Epidermal melanocyte (primary cell): ENCODE results near the gene TJAP1.
A peak's percentile ranks its signal among the peaks of the same experiment; 100 is the strongest.
"Not testable (repeated sequence)": the region's sequence is repeated elsewhere in the genome, so short reads cannot be mapped to it uniquely, and the experiment has no call there.

ENCODE experiments used
- DNase-seq: peaks from one replicate; pipeline ENCODE4 v3.0.0; 2011; ENCODE audit warnings: low spot score; ENCODE audit not compliant: insufficient read length

Gene TJAP1

GRCh38 chr6:43478008-43478372 is 620 bp downstream of the TJAP1 start:
- no peak for DNase-seq

GRCh38 chr6:43481075-43481474 is 3.7 kb downstream of the TJAP1 start:
- DNase-seq, result no peak

- DNase-seq, result no peak
Observed at GRCh38 chr6:43481591-43482236, 4.3 kb downstream of the TJAP1 start.

GRCh38 chr6:43488667-43489276 is 11.4 kb downstream of the TJAP1 start:
- no peak for DNase-seq

GRCh38 chr6:43489277-43490072 is 12.1 kb downstream of the TJAP1 start:
- peak; percentile 83 for DNase-seq

GRCh38 chr6:43490523-43490939 is 13.2 kb downstream of the TJAP1 start:
- no peak for DNase-seq

GRCh38 chr6:43491750-43492661 is 14.6 kb downstream of the TJAP1 start:
- peak; percentile 77 for DNase-seq

GRCh38 chr6:43492673-43493072 is 15.3 kb downstream of the TJAP1 start:
- no peak for DNase-seq

- no peak for DNase-seq
Observed at GRCh38 chr6:43493230-43493629, 15.9 kb downstream of the TJAP1 start.

- DNase-seq, result peak; percentile 77
Observed at GRCh38 chr6:43493833-43494232, 16.5 kb downstream of the TJAP1 start.

- no peak for DNase-seq
Observed at GRCh38 chr6:43494321-43494720, 17.0 kb downstream of the TJAP1 start.

GRCh38 chr6:43494766-43495165 is 17.4 kb downstream of the TJAP1 start:
- no peak for DNase-seq

- DNase-seq, result no peak
Observed at GRCh38 chr6:43495409-43495941, 18.1 kb downstream of the TJAP1 start.

GRCh38 chr6:43496370-43497128 is 19.2 kb downstream of the TJAP1 start:
- DNase-seq, result no peak

- DNase-seq, result no peak
Observed at GRCh38 chr6:43497129-43497396, 19.7 kb downstream of the TJAP1 start.

- no peak for DNase-seq
Observed at GRCh38 chr6:43497689-43498088, 20.3 kb downstream of the TJAP1 start.

GRCh38 chr6:43498291-43498690 is 20.9 kb downstream of the TJAP1 start:
- DNase-seq, result not testable (repeated sequence)

GRCh38 chr6:43499028-43499815 is 21.9 kb downstream of the TJAP1 start:
- no peak for DNase-seq

GRCh38 chr6:43500921-43501320 is 23.6 kb downstream of the TJAP1 start:
- DNase-seq, result no peak

GRCh38 chr6:43502666-43503065 is 25.3 kb downstream of the TJAP1 start:
- no peak for DNase-seq
